ENCODE data around the gene ACE.

Gene ACE

DNA sequence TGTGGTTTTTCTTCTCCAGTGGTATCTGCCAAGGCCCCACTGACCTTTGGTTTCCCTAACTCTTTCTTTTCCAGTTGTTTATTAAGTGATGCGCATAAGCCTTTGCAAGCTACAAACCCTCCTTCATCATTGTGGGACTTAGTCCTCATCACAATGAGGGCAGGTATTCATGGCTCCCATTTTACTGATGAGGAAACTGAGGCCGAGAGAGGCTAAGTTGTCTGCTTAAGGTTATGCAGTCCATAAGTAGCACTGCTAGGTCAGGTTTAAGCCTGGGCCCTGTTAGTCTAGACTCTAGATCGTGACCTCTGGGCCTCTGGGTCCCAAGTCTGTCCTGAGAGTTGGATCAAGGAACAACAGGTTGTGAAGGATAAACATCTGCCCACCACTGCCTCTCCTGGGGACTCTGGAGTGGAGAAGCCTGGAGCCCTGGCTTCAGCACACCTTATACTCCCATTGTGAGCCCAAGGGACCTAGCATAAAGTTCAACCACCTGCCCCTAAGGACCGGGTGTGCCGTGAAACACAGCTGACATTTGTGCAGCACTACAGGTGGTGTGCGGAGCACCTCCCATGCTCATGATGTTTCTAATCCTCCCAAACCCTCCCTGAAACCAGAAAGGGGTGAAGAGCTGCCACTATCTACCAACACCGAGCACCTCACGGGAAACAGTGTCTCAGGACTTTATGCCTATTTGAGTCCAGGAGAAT, 41.1 kb downstream of the ACE start:
- DNase-seq, result no peak

DNA sequence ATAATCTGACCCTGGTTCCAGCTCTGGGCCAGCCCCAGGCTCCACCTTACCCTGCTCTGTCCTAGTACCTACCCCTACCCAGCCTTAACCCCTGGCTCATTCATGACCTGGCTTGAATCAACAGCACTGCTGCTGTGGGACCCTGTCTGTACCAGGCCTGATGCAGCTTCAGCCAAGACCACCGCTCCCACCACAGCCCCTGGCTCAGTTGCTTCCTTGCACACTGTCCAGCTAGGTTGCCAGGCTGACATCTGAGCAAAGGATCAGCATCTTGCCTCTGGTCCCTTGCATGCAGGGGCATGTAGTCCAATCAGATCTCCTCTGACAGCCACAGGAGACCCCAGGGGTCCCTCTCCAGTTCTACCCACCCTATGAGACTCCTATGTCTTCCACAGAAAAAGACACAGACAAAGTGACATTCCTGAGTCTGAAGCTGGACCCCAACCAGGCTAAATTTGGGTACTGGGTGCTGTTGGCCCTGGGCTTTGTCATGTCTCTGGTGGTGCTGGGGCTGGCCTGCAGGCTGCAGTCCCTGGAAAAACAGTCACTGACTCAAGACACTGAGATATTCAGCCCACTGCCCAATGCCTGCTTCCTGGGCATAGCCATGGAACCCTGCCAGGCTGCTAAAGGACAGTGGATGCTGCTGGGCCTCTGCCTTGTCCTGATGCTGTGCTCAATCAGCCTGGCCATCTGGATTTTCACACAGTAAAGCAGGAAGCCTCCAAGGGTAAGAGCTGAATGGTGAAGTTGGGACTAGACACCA, 42.4 kb downstream of the ACE start:
- peak; percentile 50 for DNase-seq

GRCh38 chr17:63519972-63520882, 43.4 kb downstream of the ACE start:
- peak; percentile 99 for DNase-seq

GRCh38 chr17:63523253-63523855, 46.5 kb downstream of the ACE start, which contains the start of gene KCNH6:
Gene KCNH6, plus strand, starts transcription at chr17:63523358. Its CDS starts 56 bp downstream, at chr17:63523414.
- DNase-seq, result peak; percentile 50

- DNase-seq, result no peak
Measured at GRCh38 chr17:63524051-63524450, 47.2 kb downstream of the ACE start.

- no peak for DNase-seq
Measured at GRCh38 chr17:63525190-63525946, 48.5 kb downstream of the ACE start.

DNA sequence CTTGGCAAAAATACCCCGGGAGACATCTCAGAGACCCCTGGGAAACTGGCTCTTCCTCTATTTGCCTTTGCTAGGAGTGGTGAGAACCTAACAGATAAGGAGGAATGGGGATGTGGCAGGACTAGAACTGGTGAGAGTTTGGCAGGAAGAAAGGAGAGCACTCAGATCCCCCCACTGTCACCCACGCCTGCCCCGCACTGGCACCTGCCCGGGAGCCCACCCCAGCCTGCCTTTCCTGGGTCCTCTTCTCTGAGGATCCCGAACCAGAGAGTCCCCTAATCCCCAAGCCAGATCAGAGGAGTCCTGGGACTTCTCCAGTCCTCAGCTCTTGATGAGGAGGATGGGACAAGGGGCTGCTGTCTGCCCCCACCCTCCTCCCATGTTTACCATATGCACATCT, 50.0 kb downstream of the ACE start:
- no peak for DNase-seq

GRCh38 chr17:63528183-63528582, 51.3 kb downstream of the ACE start:
- no peak for DNase-seq

GRCh38 chr17:63529711-63530556, 53.1 kb downstream of the ACE start:
- no peak for DNase-seq

- DNase-seq, result no peak
Measured at GRCh38 chr17:63530557-63531021, 53.7 kb downstream of the ACE start.

DNA sequence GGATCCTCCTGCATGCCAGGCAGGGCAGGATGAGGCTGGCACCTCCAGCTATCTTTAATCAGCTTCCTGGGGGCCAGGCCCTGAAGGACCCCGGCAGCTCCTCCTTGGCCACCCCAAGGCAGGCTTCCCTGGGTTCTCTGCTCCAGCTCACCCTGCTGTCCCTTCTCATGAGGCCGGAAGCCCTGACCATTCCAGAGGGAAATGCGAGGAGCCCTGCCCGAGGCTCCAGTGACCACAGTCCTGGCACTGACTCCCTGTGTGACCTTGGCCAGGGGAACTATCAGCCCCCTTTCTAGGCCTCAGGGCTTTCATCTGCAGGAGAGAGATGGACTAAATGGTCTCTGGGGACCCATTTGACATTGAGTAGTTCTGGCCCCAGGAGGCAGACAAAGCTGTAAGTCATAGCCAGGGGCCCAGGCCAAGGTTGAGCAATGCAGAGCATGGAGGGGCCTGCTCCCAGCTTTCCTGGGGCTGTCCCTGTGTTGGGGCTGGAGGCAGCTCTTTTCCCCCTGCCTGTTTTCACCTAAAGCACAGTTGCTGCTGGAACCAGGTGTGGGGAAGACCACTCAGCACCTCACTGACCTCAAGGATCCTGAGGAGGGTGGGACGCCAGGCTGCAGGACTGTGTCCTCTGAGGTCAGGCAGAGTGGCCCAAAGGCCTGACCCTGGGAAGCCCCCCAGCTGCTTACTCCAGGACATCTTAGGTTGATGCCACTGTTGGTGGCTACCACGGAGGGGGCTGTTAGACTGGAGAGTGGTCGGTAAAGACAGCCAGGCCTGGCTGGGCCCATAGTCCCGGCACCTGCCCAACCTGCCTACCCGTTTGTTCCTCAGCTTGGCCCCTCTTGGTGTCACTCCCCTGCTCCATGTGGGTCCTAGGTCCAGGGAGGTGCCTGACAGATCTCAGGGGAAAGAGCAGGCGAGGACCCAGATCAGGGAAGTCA, 54.4 kb downstream of the ACE start:
- no peak for DNase-seq

- DNase-seq, result peak; percentile 54
Measured at GRCh38 chr17:63533433-63534077, 56.7 kb downstream of the ACE start.

DNA sequence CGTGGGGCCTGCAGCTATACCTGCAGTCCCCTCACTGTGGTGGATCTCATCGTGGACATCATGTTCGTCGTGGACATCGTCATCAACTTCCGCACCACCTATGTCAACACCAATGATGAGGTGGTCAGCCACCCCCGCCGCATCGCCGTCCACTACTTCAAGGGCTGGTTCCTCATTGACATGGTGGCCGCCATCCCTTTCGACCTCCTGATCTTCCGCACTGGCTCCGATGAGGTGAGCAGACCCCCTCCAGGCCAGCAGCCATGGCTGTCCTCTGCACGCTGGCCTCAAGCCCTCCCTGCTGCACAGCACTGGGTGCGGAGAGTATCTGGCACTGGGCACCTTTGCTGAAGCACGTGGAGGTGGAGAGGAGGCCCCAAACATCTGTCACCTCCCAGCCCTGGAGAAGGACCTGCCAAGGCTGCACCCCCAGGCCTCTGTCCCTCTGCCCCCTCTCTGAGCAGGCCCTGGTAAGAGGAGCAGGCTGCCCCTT, 57.3 kb downstream of the ACE start:
- no peak for DNase-seq

DNA sequence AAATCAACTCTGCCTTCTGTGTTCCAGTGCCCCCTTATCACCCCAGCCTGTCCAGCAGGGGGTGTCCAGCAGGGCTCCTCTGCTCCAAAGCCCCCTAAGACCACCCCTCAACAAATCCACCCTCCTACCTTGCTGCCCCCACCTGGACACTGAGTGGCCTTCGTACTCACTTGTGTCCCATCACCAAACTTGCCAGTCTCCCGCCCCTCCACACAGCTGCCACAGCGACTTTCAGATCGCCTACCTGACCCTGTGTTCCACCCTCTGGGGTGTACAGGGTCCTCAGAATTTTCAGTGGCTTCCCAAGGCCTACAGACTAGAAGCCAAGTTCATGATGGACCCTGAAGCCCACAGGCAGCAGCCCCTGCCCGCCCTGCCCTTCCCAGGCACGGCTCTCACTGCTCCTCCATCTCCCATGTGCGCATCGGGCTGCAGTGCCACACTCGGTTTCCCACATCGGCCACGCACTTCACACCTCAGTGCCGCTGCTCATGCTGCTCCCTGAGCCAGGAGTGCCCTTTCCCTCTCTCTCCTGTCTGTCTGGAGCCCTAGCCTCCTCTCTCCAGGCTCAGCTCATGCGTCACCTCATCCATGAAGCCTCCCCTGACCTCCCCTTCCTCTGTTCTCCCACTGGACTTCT, 58.1 kb downstream of the ACE start:
- DNase-seq, result no peak

GRCh38 chr17:63535640-63536039, 58.8 kb downstream of the ACE start:
- DNase-seq, result no peak

GRCh38 chr17:63537001-63537400, 60.1 kb downstream of the ACE start:
- no peak for DNase-seq

- no peak for DNase-seq
Measured at GRCh38 chr17:63537991-63538692, 61.3 kb downstream of the ACE start.

Data from DMS53 (cell line).